Hematopoietic multipotent progenitor cell treated with erythropoietin and hydrocortisone succinate and interleukin-3 and kit ligand, for 6 days (in vitro differentiated cells): ENCODE results near the gene FGFRL1.

Experiments
- DNase-seq: peaks from one replicate; pipeline ENCODE4 v3.0.0-alpha.2; 2015

The FGFRL1 gene

DNA sequence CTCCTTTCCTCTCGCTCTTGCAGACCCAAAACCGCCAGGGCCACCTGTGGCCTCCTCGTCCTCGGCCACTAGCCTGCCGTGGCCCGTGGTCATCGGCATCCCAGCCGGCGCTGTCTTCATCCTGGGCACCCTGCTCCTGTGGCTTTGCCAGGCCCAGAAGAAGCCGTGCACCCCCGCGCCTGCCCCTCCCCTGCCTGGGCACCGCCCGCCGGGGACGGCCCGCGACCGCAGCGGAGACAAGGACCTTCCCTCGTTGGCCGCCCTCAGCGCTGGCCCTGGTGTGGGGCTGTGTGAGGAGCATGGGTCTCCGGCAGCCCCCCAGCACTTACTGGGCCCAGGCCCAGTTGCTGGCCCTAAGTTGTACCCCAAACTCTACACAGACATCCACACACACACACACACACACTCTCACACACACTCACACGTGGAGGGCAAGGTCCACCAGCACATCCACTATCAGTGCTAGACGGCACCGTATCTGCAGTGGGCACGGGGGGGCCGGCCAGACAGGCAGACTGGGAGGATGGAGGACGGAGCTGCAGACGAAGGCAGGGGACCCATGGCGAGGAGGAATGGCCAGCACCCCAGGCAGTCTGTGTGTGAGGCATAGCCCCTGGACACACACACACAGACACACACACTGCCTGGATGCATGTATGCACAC, 13.6 kb downstream of the FGFRL1 start:
- no peak for DNase-seq

DNA sequence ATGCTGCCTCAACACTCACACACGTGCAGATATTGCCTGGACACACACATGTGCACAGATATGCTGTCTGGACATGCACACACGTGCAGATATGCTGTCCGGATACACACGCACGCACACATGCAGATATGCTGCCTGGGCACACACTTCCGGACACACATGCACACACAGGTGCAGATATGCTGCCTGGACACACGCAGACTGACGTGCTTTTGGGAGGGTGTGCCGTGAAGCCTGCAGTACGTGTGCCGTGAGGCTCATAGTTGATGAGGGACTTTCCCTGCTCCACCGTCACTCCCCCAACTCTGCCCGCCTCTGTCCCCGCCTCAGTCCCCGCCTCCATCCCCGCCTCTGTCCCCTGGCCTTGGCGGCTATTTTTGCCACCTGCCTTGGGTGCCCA, 14.7 kb downstream of the FGFRL1 start:
- peak; percentile 71 for DNase-seq

DNA sequence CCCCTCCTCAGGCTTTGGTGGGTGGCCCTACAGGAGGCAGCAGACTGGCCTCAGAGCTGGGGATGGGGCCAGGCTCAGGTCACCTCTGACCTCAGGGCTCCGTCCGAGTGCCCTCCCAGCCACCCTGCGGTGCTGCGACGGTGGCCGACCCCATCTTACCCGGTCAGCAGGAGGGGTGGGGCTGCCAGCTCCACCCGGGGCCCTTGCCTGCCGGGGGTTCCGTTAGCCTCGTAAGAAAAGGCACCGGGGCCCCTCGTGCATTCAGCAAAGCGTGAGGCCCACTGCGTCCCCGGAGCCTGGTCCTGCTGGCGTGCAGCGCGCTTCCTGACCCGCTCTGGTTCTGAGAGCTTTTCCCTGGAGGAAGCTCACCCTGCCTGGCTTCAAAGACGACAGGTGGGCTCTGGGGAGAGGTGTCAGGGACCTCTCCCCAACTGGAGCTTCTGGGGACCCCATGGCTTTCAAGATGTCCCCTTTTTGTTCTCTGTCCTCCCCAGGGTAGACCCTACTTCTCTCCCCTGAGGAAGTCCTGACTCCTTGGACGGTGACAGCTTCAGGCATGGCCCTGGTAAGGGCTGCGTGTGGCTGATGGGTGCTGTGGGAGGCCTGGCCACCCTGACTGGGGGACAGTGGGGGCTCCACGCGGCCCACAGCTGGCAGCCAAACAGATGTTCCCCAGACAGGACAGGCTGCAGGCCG, 15.9 kb downstream of the FGFRL1 start:
- DNase-seq, result no peak

DNA sequence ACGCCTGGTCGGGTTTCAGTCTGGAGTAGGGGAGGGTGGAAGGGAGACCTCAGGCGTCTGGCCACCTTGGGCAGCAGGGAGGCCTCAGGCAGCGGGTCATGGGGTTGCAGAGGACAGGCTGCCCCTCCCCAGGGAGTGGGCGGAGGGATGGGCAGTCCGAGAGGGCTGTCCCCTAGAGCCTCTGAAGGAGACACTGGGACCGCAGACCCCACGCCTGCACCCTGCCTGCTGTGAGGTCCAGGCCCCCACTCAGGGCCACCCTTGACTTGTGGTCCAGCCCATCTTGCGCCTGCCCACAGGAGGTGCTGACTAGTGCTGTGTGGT, 16.5 kb downstream of the FGFRL1 start:
- DNase-seq, result no peak

DNA sequence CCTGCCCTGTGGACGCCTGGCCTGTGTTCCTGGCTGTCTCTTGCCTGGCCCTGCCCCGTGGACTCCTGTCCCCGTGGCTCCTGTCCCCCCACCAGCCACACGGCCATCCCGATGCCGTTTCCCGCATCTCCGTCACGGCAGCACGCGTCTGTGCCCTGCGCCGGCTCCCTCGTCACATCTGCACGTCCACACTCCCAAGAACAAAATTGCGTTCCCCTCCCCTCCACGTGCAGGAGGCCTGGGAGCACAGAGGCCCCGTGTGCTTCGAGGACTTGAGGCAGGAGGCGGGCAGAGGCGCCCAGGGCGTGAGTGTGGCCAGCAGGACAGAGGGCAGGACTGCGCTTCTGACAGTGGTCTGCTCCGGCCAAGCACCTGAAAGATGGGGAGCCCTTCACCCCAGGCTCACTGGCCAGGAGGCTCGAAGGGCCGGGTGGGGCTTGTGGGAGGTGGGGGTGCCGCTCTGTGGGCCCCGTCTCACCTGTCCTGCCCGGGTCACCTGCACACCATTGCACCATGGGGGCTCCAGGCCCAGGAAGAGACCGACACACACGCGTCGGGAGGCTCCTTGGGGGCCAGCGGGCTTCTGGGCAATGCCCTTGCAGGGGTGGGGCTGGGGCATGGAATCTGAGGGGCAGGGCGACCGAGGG, 17.3 kb downstream of the FGFRL1 start:
- no peak for DNase-seq

DNA sequence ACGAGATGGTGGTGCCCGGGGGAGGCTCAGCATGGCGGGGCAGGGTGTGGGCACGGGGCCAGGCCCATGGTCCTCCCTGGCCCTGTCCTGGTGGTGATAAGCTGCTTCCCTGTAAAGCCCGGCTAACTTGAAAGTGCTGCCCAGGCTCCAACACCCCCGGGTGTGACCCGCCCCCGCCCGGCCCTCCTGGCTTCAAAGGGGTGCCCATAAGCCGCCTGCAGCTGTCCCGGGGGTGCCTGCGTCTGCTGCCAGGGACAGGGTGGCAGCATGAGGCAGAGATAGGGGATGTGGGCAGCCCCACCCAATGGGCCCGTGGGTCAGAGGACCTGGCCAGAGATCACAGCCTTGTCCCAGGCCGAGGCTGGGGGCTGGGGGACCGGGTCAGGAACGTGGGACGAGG, 18.1 kb downstream of the FGFRL1 start:
- DNase-seq, result peak; percentile 91

DNA sequence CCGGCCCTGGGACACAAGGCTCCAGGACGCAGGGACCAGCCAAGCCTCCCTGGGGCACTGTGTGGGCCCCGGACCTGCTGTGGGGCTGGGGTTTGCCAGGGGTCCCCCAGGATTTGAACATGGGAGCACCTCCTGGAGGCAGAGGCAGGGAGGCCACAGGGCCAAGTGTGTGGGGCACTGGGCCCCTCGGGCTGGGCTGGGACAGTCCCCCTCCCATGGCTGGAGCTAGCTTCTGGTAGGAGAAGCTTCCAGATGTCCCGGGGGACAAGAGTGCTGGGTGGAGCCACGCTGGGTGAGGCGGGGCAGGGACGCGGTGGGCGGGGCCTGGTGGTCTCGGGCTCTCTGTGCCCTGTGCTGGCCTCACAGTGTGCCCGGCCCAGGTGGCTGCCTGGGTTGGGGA, 18.6 kb downstream of the FGFRL1 start:
- peak; percentile 53 for DNase-seq

DNA sequence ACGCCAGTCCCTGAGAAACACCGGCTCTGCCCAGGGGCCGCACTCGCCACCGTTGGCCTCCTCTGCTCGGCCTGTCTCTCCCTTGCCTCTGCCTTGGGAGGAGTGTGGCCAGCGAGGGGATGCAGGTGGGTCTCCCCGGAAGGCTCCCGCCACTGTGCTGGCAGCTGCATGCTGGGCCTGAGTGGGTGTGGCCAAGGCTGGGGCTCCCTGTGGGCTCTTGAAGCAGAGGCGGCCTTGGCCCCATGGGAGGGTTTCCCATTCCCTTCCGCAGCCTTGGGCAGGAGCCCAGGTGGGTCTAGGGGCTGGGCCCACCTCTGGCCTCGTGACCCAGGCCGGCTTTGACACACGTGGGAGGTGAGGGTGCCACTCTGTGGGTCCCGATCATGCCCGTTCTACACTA, 19.1 kb downstream of the FGFRL1 start:
- DNase-seq, result peak; percentile 59

DNA sequence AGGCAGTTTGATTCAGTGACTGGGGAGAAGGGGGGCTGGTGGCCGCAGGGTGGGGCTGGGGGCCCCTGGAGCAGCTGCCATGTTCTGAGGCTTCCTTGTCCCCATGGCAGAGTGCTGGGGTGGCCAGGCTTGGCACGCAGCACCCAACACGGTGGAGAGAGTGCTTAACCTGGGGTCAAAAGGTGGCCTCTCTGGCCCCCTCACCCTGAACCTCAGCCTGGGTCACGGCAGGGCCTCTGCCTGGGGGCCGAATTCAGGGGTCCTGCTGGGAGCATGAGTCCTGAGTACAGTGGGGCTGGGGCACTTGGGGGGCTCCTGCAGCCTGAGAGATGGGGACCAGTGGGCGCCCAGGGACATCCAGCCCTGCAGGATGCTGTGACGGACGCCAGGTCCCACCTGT, 19.9 kb downstream of the FGFRL1 start:
- DNase-seq, result no peak

DNA sequence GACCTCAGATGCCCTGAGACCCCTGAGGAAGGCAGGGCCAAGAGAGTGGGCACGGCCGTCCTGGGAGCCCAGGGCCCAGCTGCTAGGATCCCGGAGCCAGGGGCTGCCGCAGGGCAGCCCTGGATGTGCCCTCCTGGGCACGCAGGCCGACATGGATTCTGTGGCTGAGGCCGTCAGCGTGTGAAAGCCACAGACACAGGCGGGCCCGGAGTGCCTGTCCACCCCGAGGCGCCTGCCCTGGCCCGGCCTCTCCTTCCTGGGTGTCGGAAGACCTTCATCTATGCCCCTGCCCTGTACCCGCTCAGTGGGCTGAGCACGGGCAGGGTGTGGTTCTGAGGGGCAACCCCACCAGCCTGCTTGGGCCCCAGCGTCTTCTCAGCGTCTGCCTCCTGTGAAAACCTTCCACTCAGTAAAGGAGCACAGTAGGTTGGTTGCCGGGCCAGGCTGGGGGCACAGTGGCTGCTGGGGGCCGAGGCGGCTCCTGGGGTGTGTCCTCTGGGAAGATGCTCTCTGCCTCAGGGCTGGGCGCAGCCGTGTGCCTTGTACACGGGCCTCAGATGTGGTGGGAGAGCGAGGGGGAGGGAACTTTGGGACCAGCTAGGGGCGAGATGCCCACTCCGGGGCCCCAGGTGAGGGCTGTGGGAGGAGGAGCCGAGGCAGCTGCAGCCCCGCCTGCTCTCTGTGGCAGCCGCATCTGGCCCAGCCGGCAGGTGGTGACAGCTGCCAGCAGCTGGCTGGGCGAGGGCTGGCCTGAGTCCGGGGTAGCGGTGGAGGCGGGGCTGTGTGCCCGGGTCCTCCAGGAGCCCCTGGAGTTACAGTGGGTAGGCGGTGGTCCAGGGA, 20.8 kb downstream of the FGFRL1 start:
- peak; percentile 31 for DNase-seq

DNA sequence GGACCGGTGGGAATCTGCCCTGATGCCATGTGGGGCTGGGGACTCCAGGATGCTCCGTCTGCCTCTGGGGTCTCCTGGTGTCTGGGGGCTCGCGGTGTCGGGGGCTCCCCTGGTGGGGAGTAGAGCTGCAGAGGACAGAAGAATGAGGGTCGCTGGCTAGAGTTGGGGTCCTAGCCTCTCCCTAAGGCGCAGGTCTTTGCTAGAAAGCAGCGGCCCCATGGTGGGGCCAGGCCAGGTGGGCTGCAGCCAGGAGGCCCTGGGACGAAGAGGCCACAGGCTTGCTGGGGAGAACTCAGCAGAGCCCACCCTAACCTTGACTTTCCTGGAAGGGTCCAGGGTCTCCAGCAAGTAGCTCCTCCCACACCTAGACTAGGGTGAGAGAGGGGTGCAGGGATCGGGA, 21.4 kb downstream of the FGFRL1 start:
- no peak for DNase-seq

DNA sequence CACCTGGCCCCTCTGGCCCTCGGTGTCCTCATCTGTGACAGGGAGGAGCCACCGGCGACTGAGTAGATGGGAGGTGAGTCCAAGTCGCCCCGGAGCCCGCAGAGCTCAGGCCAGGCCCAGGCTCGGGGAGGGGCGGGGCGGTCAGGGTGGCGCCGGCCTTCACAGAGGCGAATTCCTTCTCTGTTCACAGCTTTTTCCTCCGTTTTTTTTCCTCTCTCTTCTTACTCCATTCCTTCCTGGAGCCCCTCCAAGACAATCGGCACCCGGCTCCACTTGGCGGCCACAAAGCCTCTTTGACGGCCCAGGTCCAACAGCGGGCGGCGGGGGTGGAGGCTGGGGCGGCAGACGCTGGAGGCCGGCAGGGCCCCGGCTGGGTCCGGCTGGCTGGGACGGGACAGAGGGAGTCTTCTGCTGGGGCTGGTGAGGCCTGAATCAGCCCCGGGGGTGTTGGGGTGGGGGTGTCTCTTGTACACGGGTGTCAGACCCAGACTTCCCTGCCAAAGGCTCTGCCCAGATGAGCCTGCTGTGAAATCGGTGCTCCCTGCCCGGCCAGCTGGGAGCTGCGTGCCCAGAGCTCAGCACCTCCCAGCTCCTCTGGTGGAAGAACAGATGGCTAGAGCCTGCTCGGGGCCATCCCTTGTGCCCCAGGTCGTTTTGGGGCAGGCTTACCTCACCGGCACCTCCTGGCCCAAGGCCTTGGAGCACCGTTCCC, 22.6 kb downstream of the FGFRL1 start:
- DNase-seq, result no peak

DNA sequence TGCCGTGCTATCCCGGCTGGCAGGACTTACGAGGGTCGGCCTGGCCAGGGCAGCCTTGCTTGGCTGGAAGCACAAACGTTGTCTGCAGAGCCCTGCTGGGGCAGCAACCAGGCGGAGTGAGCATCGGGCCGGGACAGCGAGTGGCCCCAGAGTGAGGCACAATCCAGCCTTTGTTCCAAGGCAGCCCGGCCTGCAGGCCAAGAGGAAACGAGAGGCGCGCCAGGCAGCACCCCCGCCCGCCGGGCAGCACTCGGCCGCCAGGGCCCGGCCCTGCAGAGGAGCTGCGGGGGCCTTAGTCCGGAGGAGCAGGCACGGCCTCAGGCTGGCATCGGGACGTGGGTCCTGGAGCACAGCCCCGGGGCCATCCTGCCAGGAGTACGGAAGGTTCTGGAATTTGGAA, 24.1 kb downstream of the FGFRL1 start:
- no peak for DNase-seq

DNA sequence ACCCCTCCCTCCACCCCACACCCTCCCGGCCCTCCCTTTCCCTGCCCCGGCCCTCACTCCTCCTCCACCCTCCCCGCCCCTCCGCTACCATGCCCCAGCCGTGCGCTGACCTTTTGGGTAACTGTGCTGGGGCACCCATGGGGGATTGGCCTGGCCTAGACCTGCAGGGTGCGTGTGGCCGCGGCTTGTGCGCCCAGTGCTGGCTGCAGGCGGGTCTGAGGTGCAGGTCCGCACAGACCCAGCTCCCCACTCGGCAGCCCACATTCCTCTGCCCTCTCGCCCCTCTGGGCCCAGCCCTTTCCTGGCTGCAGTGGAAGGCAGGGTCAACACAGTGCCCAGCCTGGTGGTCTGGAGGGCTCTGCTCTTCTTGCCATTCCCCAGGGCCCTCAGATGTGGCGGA, 24.7 kb downstream of the FGFRL1 start:
- DNase-seq, result no peak

DNA sequence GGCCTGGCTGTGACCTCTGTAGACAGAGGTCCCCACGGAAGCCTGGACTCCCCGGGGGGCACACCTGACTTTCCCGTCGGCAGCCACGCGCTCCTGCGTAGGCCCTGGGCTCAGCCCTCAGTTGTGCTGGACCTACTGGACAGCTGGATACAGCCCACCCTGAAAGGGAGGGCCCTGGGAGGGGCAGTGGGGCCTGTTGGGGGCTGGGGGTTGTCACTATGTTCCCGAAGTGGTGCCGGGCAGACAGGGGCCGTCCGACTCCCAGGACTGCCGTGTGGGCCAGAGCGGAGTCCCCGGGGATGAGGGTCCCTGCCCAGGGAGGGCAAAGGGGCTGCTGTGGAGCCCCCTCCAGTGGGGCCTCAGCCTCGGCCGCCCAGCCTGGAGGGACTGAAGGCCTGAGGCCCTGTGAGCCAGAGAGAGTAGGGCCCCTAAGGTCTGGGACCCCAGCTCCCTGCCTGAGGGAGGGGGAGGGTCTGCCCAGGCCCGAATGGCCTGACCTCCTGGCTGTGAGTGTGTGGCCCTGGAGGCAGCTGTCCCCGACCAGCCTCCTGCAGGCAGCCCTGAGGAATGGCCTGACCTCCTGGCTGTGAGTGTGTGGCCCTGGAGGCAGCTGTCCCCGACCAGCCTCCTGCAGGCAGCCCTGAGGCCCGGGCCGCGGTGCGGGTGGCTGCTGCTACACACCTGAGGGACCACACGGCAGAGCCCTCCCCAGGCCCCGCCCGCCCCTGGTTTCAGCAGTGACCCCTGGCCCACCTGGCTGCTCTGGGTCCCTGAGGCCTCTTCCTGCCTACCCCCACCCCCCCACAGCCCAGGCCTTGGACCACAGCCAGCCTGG, 25.8 kb downstream of the FGFRL1 start:
- DNase-seq, result no peak

DNA sequence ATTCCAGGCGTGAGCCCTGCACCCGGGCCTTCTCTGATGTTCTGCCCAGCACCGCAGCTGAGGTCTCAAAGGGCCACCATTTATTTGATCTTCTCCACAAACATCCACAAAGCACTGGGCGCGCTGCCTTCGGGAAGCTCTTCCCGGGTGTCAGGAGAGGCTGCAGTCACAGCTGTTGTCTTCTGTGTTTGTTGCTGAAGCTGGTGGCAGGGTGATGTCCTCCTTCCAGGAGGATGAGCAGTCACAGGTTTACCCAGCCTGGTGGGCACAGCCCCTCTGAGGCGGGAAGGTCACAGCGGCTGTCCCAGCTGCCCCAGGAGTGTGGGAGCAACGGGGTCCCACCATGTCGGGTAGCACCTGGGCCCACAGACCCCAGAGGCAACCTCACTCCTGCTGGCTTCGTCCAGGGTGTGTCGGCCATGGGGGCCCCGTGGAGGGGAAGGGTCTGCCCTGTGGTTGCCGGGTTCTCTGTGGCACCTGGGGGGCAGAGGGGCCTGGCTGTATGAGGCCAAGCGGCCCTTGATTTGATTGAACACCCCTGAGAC, 27.6 kb downstream of the FGFRL1 start:
- DNase-seq, result no peak

DNA sequence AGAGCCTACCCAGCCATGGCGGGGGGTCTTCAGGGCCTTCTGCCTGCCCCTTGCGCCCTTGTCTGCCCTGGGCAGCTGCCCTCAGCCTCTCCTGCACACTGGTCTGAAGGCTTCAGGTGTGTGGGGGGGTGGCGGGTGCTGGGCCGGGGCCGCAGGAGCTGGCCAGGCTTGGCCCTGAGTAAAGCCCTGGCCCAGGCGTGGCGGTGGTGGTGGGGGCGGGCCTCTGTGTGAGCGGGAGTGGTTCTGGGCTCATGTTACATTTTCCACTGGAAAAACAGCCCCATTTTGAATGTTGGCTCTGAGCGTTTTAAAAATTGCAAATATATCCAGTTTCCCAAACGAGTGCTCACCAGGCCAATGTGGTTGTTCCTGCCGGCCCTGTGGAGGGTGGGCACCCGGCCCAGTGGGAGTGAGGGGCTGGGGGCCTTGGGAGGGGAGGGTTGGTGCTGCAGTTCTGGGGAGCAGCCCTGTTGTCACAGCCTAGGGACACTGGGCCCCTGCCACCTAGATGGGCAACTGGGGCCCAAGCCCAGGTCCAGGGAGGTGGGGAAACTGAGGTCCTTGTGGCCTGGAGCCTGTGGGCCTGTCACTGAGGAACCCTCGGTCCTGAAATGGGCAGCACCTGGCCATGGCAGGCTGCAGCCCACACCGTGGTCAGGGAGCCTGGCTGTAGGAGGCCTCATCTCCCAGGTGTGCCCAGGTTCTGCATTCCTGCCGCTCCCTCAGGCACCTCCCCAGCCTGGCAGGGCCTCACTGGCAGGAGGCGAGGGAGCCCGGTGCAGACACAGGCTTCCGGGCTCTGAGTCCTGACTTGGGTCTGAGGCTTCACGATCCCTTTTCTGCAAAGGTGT, 28.3 kb downstream of the FGFRL1 start:
- no peak for DNase-seq

DNA sequence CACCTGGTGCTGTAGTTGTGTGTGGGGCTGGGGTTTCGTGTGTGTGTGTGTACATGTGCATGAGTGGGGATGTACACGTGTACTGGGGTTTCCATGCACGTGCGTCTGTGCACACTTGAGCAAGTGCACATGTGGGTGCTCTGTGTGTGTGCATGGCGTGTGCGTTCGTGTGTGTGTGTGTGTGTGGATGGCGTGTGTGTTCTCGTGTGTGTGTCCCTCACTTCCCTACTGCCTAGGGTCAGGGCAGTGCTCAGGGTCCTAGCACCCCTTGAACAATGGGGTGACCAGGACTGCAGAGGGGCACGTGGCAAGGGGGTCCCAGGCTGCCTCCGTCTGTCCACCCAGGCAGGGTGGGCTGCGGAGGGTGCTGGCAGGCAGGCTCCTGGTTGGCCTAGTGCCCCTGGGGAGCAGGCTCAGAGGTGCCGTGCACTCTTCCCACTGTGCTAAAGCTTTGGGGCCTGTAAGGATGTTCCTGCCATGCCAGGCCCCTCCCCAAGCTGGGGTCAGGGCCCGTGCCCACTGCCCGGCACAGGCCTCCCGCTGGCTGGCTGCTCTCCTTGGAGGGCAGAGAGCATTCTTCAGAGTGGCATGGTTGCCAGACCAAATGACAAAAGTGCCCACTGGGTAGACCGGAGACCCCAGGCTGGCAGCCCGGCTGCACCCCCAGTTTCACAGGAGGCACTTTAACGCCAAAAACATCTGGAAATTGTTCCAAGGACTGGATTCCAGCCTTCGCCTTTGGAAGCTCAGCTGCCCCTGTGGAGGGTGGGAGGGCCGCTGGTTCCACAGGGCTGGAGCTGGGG, 29.1 kb downstream of the FGFRL1 start:
- DNase-seq, result no peak

DNA sequence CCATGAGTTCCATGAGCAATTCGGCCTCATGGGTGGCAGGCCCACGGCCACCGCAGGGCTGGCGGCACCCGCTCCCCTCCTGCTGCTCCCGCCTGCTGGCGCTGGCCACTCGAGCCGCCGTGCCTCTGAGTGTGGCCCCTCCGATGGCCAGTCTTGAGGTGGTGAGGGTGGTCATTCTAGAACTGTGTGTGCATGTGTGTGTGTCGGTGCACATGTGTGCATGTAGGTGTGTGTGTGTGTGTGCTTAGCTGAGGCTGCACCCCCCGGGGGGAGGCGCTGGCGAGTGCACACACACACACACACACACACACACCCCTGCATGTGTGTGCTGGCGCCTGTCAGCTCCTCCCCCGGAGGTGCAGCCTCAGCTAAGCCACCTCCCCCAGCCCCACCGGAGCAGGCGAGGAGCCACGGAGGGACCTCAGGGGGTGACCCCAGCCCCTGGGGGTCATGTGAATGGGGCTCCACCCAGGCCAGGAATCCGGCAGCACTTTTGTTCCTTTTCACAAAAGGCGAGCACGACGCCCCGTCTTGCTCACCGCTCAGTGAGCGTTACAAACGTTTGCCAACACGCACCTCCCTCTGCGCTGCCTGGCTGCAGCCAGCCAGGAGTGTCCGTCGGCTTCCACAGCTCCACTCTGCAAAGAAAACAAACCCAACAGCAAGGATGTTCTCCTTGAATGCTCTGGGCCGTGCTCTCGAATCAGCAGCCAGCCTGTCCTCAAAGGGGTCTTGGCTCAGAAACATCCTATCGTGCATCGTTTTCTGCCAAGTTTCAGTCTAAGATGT, 29.9 kb downstream of the FGFRL1 start:
- no peak for DNase-seq
